ENCODE data around the gene PAX5. TPM values are rescaled to one million over a fixed set of nuclear protein-coding genes. Genes with fewer than 3 reads are reported as not detected.
A peak's percentile ranks its signal among the peaks of the same experiment; 100 is the strongest.

PAX5 gene
- total RNA-seq, 2 donors from 2014 or later = 10.1 TPM; not detected in 1

- Mint-ChIP-seq H3K4me3 (no peak overlapping the region), H3K4me1 (peaks cover 11% of the 10 kb centered on the region), H3K36me3 (ENCODE audit: low read depth) (no peaks in the 10 kb centered on the region), H3K27ac (no peak overlapping the region), H3K27me3 (peaks cover 3% of the 10 kb centered on the region)
- ATAC-seq (no peak), DNase-seq (no peak)
- no peaks in the 10 kb centered on the region for H3K9me3 ChIP-seq (ENCODE audit: control insufficient read depth, low read length, poor library complexity, severe bottlenecking)
Observed at GRCh38 chr9:36854751-36855150, 179.3 kb downstream of the PAX5 start.

GRCh38 chr9:36854034-36854433 lies 180.0 kb downstream of the PAX5 start:
- H3K36me3 Mint-ChIP-seq (ENCODE audit: low read depth) = no peaks in the 10 kb centered on the region
- peaks cover 5% of the 10 kb centered on the region for H3K27me3 Mint-ChIP-seq
- H3K4me1 Mint-ChIP-seq = peaks cover 15% of the 10 kb centered on the region
- ATAC-seq (no peak), DNase-seq (no peak)
- H3K9me3 ChIP-seq (ENCODE audit: control insufficient read depth, low read length, poor library complexity, severe bottlenecking) = no peaks in the 10 kb centered on the region
- no peak overlapping the region for H3K4me3 Mint-ChIP-seq
- H3K27ac Mint-ChIP-seq = no peak overlapping the region

GRCh38 chr9:36853233-36853632 lies 180.8 kb downstream of the PAX5 start:
- Mint-ChIP-seq H3K36me3 (ENCODE audit: low read depth) (no peaks in the 10 kb centered on the region), H3K4me1 (peaks cover 16% of the 10 kb centered on the region), H3K27me3 (peaks cover 13% of the 10 kb centered on the region), H3K4me3 (no peak overlapping the region), H3K27ac (peak overlapping the region; percentile 51)
- no peaks in the 10 kb centered on the region for H3K9me3 ChIP-seq (ENCODE audit: control insufficient read depth, low read length, poor library complexity, severe bottlenecking)
- DNase-seq (no peak), ATAC-seq (no peak)

- Mint-ChIP-seq H3K36me3 (ENCODE audit: low read depth) (no peaks in the 10 kb centered on the region), H3K4me1 (peaks cover 5% of the 10 kb centered on the region), H3K4me3 (no peak overlapping the region), H3K27ac (peak overlapping the region; percentile 19), H3K27me3 (peaks cover 16% of the 10 kb centered on the region)
- ATAC-seq (no peak), DNase-seq (no peak)
- no peaks in the 10 kb centered on the region for H3K9me3 ChIP-seq (ENCODE audit: control insufficient read depth, low read length, poor library complexity, severe bottlenecking)
Observed at GRCh38 chr9:36849943-36850342, 184.1 kb downstream of the PAX5 start.

- peaks cover 21% of the 10 kb centered on the region for H3K27me3 Mint-ChIP-seq
- H3K36me3 Mint-ChIP-seq (ENCODE audit: low read depth) = no peaks in the 10 kb centered on the region
- H3K4me1 Mint-ChIP-seq = peaks cover 5% of the 10 kb centered on the region
- no peak for ATAC-seq
- no peak overlapping the region for H3K4me3 Mint-ChIP-seq
- no peaks in the 10 kb centered on the region for H3K9me3 ChIP-seq (ENCODE audit: control insufficient read depth, low read length, poor library complexity, severe bottlenecking)
- H3K27ac Mint-ChIP-seq = no peak overlapping the region
- no peak for DNase-seq
Observed at GRCh38 chr9:36848946-36849345, 185.1 kb downstream of the PAX5 start.

GRCh38 chr9:36847781-36848673 lies 186.0 kb downstream of the PAX5 start:
- Mint-ChIP-seq H3K36me3 (ENCODE audit: low read depth) (no peaks in the 10 kb centered on the region), H3K27ac (no peak overlapping the region), H3K4me3 (no peak overlapping the region), H3K4me1 (peaks cover 5% of the 10 kb centered on the region), H3K27me3 (peaks cover 21% of the 10 kb centered on the region)
- no peaks in the 10 kb centered on the region for H3K9me3 ChIP-seq (ENCODE audit: control insufficient read depth, low read length, poor library complexity, severe bottlenecking)
- ATAC-seq (no peak), DNase-seq (no peak)

GRCh38 chr9:36846621-36847020 lies 187.4 kb downstream of the PAX5 start:
- Mint-ChIP-seq H3K27me3 (peaks cover 22% of the 10 kb centered on the region), H3K36me3 (ENCODE audit: low read depth) (no peaks in the 10 kb centered on the region), H3K4me3 (no peak overlapping the region), H3K4me1 (peaks cover 5% of the 10 kb centered on the region), H3K27ac (no peak overlapping the region)
- H3K9me3 ChIP-seq (ENCODE audit: control insufficient read depth, low read length, poor library complexity, severe bottlenecking) = no peaks in the 10 kb centered on the region
- ATAC-seq (no peak), DNase-seq (no peak)

GRCh38 chr9:36845844-36846243 lies 188.2 kb downstream of the PAX5 start:
- Mint-ChIP-seq H3K4me3 (no peak overlapping the region), H3K27ac (no peak overlapping the region), H3K36me3 (ENCODE audit: low read depth) (peaks cover 3% of the 10 kb centered on the region), H3K4me1 (peaks cover 8% of the 10 kb centered on the region), H3K27me3 (peaks cover 29% of the 10 kb centered on the region)
- DNase-seq = no peak
- H3K9me3 ChIP-seq (ENCODE audit: control insufficient read depth, low read length, poor library complexity, severe bottlenecking) = no peaks in the 10 kb centered on the region
- no peak for ATAC-seq

GRCh38 chr9:36844961-36845360 lies 189.1 kb downstream of the PAX5 start:
- ATAC-seq = no peak
- no peak overlapping the region for H3K27ac Mint-ChIP-seq
- H3K27me3 Mint-ChIP-seq = peaks cover 38% of the 10 kb centered on the region
- no peak for DNase-seq
- H3K36me3 Mint-ChIP-seq (ENCODE audit: low read depth) = peaks cover 3% of the 10 kb centered on the region
- peaks cover 8% of the 10 kb centered on the region for H3K4me1 Mint-ChIP-seq
- H3K4me3 Mint-ChIP-seq = no peak overlapping the region
- H3K9me3 ChIP-seq (ENCODE audit: control insufficient read depth, low read length, poor library complexity, severe bottlenecking) = no peaks in the 10 kb centered on the region

- H3K27ac Mint-ChIP-seq = no peak overlapping the region
- no peak for DNase-seq
- no peak overlapping the region for H3K4me3 Mint-ChIP-seq
- H3K36me3 Mint-ChIP-seq (ENCODE audit: low read depth) = peaks cover 5% of the 10 kb centered on the region
- H3K27me3 Mint-ChIP-seq = peaks cover 41% of the 10 kb centered on the region
- peaks cover 4% of the 10 kb centered on the region for H3K4me1 Mint-ChIP-seq
- no peak for ATAC-seq
- no peaks in the 10 kb centered on the region for H3K9me3 ChIP-seq (ENCODE audit: control insufficient read depth, low read length, poor library complexity, severe bottlenecking)
Observed at GRCh38 chr9:36843964-36844363, 190.1 kb downstream of the PAX5 start.

- Mint-ChIP-seq H3K4me1 (peaks cover 3% of the 10 kb centered on the region), H3K27me3 (peaks cover 33% of the 10 kb centered on the region), H3K27ac (no peak overlapping the region), H3K4me3 (no peak overlapping the region), H3K36me3 (ENCODE audit: low read depth) (peaks cover 5% of the 10 kb centered on the region)
- no peak for ATAC-seq
- DNase-seq = no peak
- H3K9me3 ChIP-seq (ENCODE audit: control insufficient read depth, low read length, poor library complexity, severe bottlenecking) = no peaks in the 10 kb centered on the region
Observed at GRCh38 chr9:36842560-36843530, 191.2 kb downstream of the PAX5 start.

GRCh38 chr9:36840898-36841536 lies 193.1 kb downstream of the PAX5 start:
- Mint-ChIP-seq H3K36me3 (ENCODE audit: low read depth) (peaks cover 5% of the 10 kb centered on the region), H3K27ac (no peak overlapping the region), H3K27me3 (peaks cover 47% of the 10 kb centered on the region), H3K4me3 (peak overlapping the region; percentile 45), H3K4me1 (peaks cover 6% of the 10 kb centered on the region)
- ATAC-seq (no peak), DNase-seq (no peak)
- H3K9me3 ChIP-seq (ENCODE audit: control insufficient read depth, low read length, poor library complexity, severe bottlenecking) = no peaks in the 10 kb centered on the region

Data from T-helper 17 cell (primary cell).